Measurements from ENCODE around the gene ARSB. TPM values are rescaled to one million over a fixed set of nuclear protein-coding genes. Genes with fewer than 3 reads are reported as not detected.

Gene ARSB
- total and polyA plus RNA-seq, 10 of the 15 experiments (the other 5 are each of a cell fraction or from before 2014, with no cell fraction given) = 1.2 to 8.2 (median 6.1) TPM

DNA sequence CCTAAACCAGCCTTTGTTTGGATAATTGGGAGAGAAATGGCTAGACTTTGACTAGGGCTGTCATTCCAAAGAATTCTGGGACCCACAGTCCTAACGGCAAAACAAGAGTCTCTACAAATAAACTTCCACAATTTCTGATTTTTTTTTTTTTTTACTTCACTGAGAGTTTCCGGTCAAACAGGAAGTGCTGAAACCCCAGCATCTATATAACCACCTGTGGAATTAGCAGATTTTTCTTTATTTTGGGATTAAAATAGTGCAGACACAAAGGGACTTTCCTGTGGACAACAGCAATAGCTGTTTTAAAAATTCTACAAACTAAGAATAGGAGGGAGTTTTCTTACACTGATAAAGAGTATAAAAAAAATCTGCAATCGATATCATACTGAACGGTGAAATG, 157.4 kb downstream of the ARSB start (continued):
- TF ChIP-seq POLR2A (IDR thresholded peaks at IDR 0.05; ENCODE audit: low read depth, low read length) (no peak), SPI1 (IDR thresholded peaks at IDR 0.05; ENCODE audit: borderline replicate concordance, insufficient read depth, low read depth, low read length) (0 out of 2 replicates have a peak, but pooled peaks have one; percentile 9), GABPA (IDR thresholded peaks at IDR 0.05; ENCODE audit: low read depth) (peak; percentile 77), SRF (IDR thresholded peaks at IDR 0.05; ENCODE audit: low read depth in 2 of 2, low read length in 2 of 2) (no peak), BRCA1 (IDR thresholded peaks at IDR 0.05; ENCODE audit: low read depth, low read length) (no peak), IKZF2 (IDR thresholded peaks at IDR 0.05) (no peak), RUNX3 (IDR thresholded peaks at IDR 0.05; ENCODE audit: low read length) (peak; percentile 60; the same call in 1 of the 2 replicates), ZNF384 (IDR thresholded peaks at IDR 0.05; ENCODE audit: borderline replicate concordance, low read depth, low read length) (peak; percentile 62), EGR1 (IDR thresholded peaks at IDR 0.05; ENCODE audit: borderline replicate concordance in 1 of 2, low read depth in 2 of 2, low read length in 2 of 2) (no peak)
- TF ChIP-seq, protein P1, sequence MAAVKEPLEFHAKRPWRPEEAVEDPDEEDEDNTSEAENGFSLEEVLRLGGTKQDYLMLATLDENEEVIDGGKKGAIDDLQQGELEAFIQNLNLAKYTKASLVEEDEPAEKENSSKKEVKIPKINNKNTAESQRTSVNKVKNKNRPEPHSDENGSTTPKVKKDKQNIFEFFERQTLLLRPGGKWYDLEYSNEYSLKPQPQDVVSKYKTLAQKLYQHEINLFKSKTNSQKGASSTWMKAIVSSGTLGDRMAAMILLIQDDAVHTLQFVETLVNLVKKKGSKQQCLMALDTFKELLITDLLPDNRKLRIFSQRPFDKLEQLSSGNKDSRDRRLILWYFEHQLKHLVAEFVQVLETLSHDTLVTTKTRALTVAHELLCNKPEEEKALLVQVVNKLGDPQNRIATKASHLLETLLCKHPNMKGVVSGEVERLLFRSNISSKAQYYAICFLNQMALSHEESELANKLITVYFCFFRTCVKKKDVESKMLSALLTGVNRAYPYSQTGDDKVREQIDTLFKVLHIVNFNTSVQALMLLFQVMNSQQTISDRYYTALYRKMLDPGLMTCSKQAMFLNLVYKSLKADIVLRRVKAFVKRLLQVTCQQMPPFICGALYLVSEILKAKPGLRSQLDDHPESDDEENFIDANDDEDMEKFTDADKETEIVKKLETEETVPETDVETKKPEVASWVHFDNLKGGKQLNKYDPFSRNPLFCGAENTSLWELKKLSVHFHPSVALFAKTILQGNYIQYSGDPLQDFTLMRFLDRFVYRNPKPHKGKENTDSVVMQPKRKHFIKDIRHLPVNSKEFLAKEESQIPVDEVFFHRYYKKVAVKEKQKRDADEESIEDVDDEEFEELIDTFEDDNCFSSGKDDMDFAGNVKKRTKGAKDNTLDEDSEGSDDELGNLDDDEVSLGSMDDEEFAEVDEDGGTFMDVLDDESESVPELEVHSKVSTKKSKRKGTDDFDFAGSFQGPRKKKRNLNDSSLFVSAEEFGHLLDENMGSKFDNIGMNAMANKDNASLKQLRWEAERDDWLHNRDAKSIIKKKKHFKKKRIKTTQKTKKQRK (IDR thresholded peaks at IDR 0.05; ENCODE audit: low read depth, low read length) = no peak
- TF ChIP-seq, protein P2, sequence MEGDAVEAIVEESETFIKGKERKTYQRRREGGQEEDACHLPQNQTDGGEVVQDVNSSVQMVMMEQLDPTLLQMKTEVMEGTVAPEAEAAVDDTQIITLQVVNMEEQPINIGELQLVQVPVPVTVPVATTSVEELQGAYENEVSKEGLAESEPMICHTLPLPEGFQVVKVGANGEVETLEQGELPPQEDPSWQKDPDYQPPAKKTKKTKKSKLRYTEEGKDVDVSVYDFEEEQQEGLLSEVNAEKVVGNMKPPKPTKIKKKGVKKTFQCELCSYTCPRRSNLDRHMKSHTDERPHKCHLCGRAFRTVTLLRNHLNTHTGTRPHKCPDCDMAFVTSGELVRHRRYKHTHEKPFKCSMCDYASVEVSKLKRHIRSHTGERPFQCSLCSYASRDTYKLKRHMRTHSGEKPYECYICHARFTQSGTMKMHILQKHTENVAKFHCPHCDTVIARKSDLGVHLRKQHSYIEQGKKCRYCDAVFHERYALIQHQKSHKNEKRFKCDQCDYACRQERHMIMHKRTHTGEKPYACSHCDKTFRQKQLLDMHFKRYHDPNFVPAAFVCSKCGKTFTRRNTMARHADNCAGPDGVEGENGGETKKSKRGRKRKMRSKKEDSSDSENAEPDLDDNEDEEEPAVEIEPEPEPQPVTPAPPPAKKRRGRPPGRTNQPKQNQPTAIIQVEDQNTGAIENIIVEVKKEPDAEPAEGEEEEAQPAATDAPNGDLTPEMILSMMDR (IDR thresholded peaks at IDR 0.05 in 2 of 3, conservative IDR thresholded peaks at IDR 0.05 in 1 of 3; ENCODE audit: control insufficient read depth in 2 of 3, extremely low read depth in 1 of 3, insufficient read depth in 1 of 3, low read depth in 3 of 3, low read length in 3 of 3) = no peak
- TF ChIP-seq, protein P3, sequence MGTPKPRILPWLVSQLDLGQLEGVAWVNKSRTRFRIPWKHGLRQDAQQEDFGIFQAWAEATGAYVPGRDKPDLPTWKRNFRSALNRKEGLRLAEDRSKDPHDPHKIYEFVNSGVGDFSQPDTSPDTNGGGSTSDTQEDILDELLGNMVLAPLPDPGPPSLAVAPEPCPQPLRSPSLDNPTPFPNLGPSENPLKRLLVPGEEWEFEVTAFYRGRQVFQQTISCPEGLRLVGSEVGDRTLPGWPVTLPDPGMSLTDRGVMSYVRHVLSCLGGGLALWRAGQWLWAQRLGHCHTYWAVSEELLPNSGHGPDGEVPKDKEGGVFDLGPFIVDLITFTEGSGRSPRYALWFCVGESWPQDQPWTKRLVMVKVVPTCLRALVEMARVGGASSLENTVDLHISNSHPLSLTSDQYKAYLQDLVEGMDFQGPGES (IDR thresholded peaks at IDR 0.05) = no peak
- TF ChIP-seq, protein P4, sequence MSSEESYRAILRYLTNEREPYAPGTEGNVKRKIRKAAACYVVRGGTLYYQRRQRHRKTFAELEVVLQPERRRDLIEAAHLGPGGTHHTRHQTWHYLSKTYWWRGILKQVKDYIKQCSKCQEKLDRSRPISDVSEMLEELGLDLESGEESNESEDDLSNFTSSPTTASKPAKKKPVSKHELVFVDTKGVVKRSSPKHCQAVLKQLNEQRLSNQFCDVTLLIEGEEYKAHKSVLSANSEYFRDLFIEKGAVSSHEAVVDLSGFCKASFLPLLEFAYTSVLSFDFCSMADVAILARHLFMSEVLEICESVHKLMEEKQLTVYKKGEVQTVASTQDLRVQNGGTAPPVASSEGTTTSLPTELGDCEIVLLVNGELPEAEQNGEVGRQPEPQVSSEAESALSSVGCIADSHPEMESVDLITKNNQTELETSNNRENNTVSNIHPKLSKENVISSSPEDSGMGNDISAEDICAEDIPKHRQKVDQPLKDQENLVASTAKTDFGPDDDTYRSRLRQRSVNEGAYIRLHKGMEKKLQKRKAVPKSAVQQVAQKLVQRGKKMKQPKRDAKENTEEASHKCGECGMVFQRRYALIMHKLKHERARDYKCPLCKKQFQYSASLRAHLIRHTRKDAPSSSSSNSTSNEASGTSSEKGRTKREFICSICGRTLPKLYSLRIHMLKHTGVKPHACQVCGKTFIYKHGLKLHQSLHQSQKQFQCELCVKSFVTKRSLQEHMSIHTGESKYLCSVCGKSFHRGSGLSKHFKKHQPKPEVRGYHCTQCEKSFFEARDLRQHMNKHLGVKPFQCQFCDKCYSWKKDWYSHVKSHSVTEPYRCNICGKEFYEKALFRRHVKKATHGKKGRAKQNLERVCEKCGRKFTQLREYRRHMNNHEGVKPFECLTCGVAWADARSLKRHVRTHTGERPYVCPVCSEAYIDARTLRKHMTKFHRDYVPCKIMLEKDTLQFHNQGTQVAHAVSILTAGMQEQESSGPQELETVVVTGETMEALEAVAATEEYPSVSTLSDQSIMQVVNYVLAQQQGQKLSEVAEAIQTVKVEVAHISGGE (CRISPR knock-in tag; IDR thresholded peaks at IDR 0.05) = no peak
- TF ChIP-seq, protein P5, sequence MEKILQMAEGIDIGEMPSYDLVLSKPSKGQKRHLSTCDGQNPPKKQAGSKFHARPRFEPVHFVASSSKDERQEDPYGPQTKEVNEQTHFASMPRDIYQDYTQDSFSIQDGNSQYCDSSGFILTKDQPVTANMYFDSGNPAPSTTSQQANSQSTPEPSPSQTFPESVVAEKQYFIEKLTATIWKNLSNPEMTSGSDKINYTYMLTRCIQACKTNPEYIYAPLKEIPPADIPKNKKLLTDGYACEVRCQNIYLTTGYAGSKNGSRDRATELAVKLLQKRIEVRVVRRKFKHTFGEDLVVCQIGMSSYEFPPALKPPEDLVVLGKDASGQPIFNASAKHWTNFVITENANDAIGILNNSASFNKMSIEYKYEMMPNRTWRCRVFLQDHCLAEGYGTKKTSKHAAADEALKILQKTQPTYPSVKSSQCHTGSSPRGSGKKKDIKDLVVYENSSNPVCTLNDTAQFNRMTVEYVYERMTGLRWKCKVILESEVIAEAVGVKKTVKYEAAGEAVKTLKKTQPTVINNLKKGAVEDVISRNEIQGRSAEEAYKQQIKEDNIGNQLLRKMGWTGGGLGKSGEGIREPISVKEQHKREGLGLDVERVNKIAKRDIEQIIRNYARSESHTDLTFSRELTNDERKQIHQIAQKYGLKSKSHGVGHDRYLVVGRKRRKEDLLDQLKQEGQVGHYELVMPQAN (conservative IDR thresholded peaks at IDR 0.05) = no peak

Measured in GM12878 (cell line).